ENCODE data around the gene PDHB. TPM values are rescaled to one million over a fixed set of nuclear protein-coding genes. Genes with fewer than 3 reads are reported as not detected.

PDHB gene
- total and polyA plus RNA-seq, 8 donors = 55.5 to 88.5 (median 78.1) TPM

DNA sequence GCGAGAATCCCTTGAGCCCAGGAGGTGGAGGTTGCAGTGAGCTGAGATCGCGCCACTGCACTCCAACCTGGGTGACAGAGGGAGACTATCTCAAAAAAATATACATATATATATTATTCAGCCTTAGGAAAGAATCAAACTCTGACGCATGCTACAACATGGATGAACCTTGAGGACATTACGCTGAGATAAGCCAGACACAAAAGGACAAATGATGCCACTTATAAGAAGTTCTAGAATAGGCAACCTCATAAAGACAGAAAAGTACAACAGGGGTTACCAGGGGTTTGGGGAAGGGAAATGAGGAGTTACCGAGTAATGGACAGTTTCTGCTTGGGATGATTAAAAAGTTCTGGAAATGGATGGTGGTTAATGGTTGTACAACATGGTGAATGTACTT lies 727 bp downstream of the PDHB start:
- Histone ChIP-seq H3K9me3 (no peaks in the 10 kb centered on the region), H3K4me3 (peak overlapping the region; percentile 69 to 86), H3K36me3 (peaks cover 0 to 39% of the 10 kb centered on the region in 2 donors), H3K4me1 (peaks cover 14 to 21% of the 10 kb centered on the region in 2 donors), H3K27me3 (no peaks in the 10 kb centered on the region), H3K27ac (peak overlapping the region; percentile 89 to 90)
- TF ChIP-seq, protein P1, sequence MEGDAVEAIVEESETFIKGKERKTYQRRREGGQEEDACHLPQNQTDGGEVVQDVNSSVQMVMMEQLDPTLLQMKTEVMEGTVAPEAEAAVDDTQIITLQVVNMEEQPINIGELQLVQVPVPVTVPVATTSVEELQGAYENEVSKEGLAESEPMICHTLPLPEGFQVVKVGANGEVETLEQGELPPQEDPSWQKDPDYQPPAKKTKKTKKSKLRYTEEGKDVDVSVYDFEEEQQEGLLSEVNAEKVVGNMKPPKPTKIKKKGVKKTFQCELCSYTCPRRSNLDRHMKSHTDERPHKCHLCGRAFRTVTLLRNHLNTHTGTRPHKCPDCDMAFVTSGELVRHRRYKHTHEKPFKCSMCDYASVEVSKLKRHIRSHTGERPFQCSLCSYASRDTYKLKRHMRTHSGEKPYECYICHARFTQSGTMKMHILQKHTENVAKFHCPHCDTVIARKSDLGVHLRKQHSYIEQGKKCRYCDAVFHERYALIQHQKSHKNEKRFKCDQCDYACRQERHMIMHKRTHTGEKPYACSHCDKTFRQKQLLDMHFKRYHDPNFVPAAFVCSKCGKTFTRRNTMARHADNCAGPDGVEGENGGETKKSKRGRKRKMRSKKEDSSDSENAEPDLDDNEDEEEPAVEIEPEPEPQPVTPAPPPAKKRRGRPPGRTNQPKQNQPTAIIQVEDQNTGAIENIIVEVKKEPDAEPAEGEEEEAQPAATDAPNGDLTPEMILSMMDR (IDR thresholded peaks at IDR 0.05) = no peak
- intact Hi-C loops (cut with DNase I) = no loop called here
- DNase-seq (no peak), ATAC-seq (no peak)

DNA sequence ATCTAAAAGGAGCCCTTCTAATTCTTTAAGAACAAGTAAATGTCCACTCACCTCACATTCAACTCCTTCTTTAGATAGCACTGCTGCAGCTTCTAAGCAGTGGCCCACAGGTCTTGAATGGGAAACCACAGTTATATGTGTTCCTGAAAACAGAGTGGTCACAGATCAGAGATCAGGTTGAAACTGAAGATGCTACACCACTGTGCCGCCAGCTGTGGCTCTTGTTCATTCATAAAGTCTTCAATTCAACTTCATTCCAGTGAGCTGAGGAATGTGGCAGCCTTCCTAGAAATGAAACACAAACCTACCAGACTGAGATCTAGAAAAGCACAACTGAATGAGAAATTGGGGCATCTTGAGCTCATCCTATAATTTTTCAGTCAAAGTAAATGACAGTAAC lies 4.0 kb downstream of the PDHB start:
- H3K36me3 ChIP-seq = peaks cover 0 to 71% of the 10 kb centered on the region in 2 donors
- H3K4me1 ChIP-seq = peaks cover 9 to 21% of the 10 kb centered on the region in 2 donors
- no peaks in the 10 kb centered on the region for H3K9me3 ChIP-seq
- no peaks in the 10 kb centered on the region for H3K27me3 ChIP-seq
- H3K4me3 ChIP-seq = no peak overlapping the region
- no peak overlapping the region for H3K27ac ChIP-seq
- ATAC-seq = no peak
- no peak for DNase-seq
- TF ChIP-seq, protein P1 (IDR thresholded peaks at IDR 0.05) = no peak
- intact Hi-C loops (cut with DNase I) = no loop called here

DNA sequence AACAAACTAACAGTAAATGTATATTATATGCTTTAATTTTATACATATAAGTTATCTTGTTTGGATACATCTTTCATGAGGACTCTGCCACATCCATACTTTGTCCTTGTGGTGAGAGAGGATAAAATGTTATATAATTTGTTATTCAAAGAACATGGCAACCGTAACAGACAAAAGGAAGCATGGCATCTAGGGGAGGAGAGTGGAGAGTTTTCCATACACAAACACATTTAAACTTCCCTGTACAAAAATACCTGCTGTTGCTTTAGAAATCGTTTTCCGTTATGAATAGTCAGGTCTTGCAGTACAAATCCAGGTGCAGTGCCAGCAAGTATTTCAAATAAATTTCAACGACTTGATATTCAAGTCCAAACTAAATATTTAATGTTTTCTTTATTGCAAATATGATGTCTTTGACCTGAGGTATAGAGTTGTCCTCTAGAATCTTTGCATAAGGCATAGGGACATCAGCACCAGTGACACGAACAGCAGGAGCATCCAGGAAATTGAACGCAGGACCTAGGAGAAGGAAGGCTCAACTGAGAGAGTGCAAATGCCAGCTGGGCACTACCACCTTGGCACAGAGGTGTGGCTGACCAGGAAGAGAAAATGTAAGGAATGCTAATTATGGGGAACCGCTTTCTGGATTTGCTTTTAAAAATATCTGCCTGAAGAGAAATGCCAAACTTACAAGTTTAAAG lies 5.8 kb downstream of the PDHB start:
- no peaks in the 10 kb centered on the region for H3K9me3 ChIP-seq
- peaks cover 0 to 90% of the 10 kb centered on the region in 2 donors for H3K36me3 ChIP-seq
- intact Hi-C loops (cut with DNase I) = no loop called here
- ATAC-seq = peak; percentile 24
- H3K27ac ChIP-seq = no peak overlapping the region
- H3K4me3 ChIP-seq = no peak overlapping the region
- no peak for DNase-seq
- no peaks in the 10 kb centered on the region for H3K27me3 ChIP-seq
- H3K4me1 ChIP-seq = peaks cover 6 to 15% of the 10 kb centered on the region in 2 donors
- TF ChIP-seq, protein P1 (IDR thresholded peaks at IDR 0.05) = no peak

DNA sequence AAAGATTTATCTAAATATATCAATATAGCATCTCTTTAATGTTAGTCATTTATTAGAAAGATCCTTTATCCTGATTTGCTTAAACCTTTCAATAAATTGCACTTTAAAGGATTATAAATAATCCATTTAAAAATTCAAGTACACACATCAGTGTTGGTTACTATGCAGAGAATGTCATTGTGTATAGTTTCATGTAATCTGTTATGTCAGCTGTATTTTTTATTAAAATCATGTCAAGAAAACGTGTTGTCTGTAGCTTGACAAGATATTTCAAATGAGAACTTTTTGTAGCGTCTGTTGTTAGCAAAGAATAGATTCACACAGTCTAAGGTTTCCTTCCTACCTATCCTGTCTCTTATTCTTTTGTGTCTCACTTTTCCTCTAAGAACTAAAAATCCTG lies 7.8 kb downstream of the PDHB start:
- no peak for ATAC-seq
- H3K9me3 ChIP-seq = no peaks in the 10 kb centered on the region
- no peaks in the 10 kb centered on the region for H3K27me3 ChIP-seq
- intact Hi-C loops (cut with DNase I) = no loop called here
- H3K36me3 ChIP-seq = peaks cover 0 to 100% of the 10 kb centered on the region in 2 donors
- H3K4me3 ChIP-seq = no peak overlapping the region
- DNase-seq = no peak
- no peak overlapping the region for H3K27ac ChIP-seq
- peaks cover 0 to 5% of the 10 kb centered on the region in 2 donors for H3K4me1 ChIP-seq
- TF ChIP-seq, protein P1 (IDR thresholded peaks at IDR 0.05) = no peak

DNA sequence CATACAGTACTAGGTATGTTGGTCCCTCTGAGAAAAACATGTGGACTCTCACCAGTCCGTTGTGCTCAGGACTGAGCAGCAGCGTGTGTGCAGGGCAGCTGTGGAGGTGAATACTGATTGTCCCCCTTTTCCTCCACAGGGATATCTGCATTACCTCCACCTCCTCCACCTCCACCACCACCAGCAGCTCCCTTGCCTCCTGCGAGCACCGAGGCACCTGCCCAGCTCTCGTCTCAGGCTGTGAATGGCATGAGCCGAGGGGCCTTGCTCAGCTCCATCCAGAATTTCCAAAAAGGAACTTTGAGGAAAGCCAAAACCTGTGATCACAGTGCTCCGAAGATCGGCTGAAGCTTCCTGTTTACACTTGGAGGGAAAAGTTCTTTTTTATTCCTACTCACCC lies 9.0 kb downstream of the PDHB start:
- Histone ChIP-seq H3K9me3 (no peaks in the 10 kb centered on the region), H3K27ac (no peak overlapping the region), H3K4me1 (peaks cover 0 to 5% of the 10 kb centered on the region in 2 donors), H3K36me3 (peaks cover 0 to 89% of the 10 kb centered on the region in 2 donors), H3K27me3 (no peaks in the 10 kb centered on the region), H3K4me3 (no peak overlapping the region)
- ATAC-seq (no peak), DNase-seq (no peak)
- TF ChIP-seq, protein P1 (IDR thresholded peaks at IDR 0.05) = no peak
- intact Hi-C loops (cut with DNase I) = no loop called here
